Measurements from ENCODE around the gene PHLDB1.

Gene PHLDB1

GRCh38 chr11:118621784-118622375 lies 14.5 kb downstream of the PHLDB1 start:
- peak; percentile 42 for DNase-seq

- DNase-seq = peak; percentile 44
These were observed 15.2 kb downstream of the PHLDB1 start for GRCh38 chr11:118622376-118623268.

GRCh38 chr11:118623269-118623655 lies 15.8 kb downstream of the PHLDB1 start:
- peak; percentile 39 for DNase-seq

- DNase-seq = no peak
These were observed 17.7 kb downstream of the PHLDB1 start for GRCh38 chr11:118625036-118625690.

GRCh38 chr11:118625976-118626375 lies 18.6 kb downstream of the PHLDB1 start:
- DNase-seq = no peak

GRCh38 chr11:118627566-118627965 lies 20.2 kb downstream of the PHLDB1 start:
- DNase-seq = no peak

- no peak for DNase-seq
These were observed 20.6 kb downstream of the PHLDB1 start for GRCh38 chr11:118628031-118628430.

- no peak for DNase-seq
These were observed 21.0 kb downstream of the PHLDB1 start for GRCh38 chr11:118628432-118628831.

- no peak for DNase-seq
These were observed 21.6 kb downstream of the PHLDB1 start for GRCh38 chr11:118628861-118629549.

GRCh38 chr11:118629761-118630661 lies 22.6 kb downstream of the PHLDB1 start:
- no peak for DNase-seq

GRCh38 chr11:118631142-118631909 lies 23.9 kb downstream of the PHLDB1 start:
- no peak for DNase-seq

GRCh38 chr11:118632577-118633318 lies 25.3 kb downstream of the PHLDB1 start:
- no peak for DNase-seq

- no peak for DNase-seq
These were observed 25.9 kb downstream of the PHLDB1 start for GRCh38 chr11:118633319-118633690.

GRCh38 chr11:118633979-118634378 lies 26.6 kb downstream of the PHLDB1 start:
- DNase-seq = no peak

GRCh38 chr11:118634431-118635236 lies 27.2 kb downstream of the PHLDB1 start:
- DNase-seq = peak; percentile 68

GRCh38 chr11:118635237-118635591 lies 27.8 kb downstream of the PHLDB1 start:
- peak; percentile 67 for DNase-seq

- DNase-seq = no peak
These were observed 28.2 kb downstream of the PHLDB1 start for GRCh38 chr11:118635642-118636041.

GRCh38 chr11:118636569-118637290 lies 29.3 kb downstream of the PHLDB1 start:
- DNase-seq = no peak

GRCh38 chr11:118638726-118639125 lies 31.3 kb downstream of the PHLDB1 start:
- no peak for DNase-seq
